GM10266 (cell line): ENCODE data around the gene LARP1.

Experiments
- DNase-seq: peaks from one replicate; pipeline ENCODE4 v3.0.0; 2012; ENCODE audit errors: extremely low spot score
- CTCF ChIP-seq: IDR thresholded peaks from 2 replicates; pipeline ENCODE4 v1.5.1; 2012; ENCODE audit warnings: mild to moderate bottlenecking, low read depth; ENCODE audit not compliant: control insufficient read depth, insufficient read depth; ENCODE audit errors: missing control alignments

LARP1 gene

GRCh38 chr5:154766558-154767281 is 11.5 kb downstream of the LARP1 start:
- TF ChIP-seq CTCF: no peak
- no peak for DNase-seq

- TF ChIP-seq CTCF: no peak
These were observed 12.4 kb downstream of the LARP1 start for GRCh38 chr5:154767576-154767975.

GRCh38 chr5:154768207-154768606 is 13.0 kb downstream of the LARP1 start:
- no peak for TF ChIP-seq CTCF
- DNase-seq: no peak

More at GRCh38 chr5:154767576-154767975, 12.4 kb downstream of the LARP1 start:
- no peak for DNase-seq

- DNase-seq: no peak
- no peak for TF ChIP-seq CTCF
These were observed 14.9 kb downstream of the LARP1 start for GRCh38 chr5:154770111-154770510.

- DNase-seq: no peak
These were observed 16.3 kb downstream of the LARP1 start for GRCh38 chr5:154771383-154771901.

GRCh38 chr5:154773326-154773725 is 18.1 kb downstream of the LARP1 start:
- no peak for DNase-seq
- no peak for TF ChIP-seq CTCF

More at GRCh38 chr5:154771383-154771901, 16.3 kb downstream of the LARP1 start:
- TF ChIP-seq CTCF: no peak

- DNase-seq: no peak
- no peak for TF ChIP-seq CTCF
These were observed 21.0 kb downstream of the LARP1 start for GRCh38 chr5:154776167-154776566.
